NOMO-1 treated with dmso at 0.1 percent for 144 hours (cell line): Measurements from ENCODE around the gene CNTN5.

Experiments
- DNase-seq: peaks from one replicate; lab custom pipeline; 2025; ENCODE audit not compliant: unreplicated experiment; lab: John Stamatoyannopoulos, UW

CNTN5 gene

DNA sequence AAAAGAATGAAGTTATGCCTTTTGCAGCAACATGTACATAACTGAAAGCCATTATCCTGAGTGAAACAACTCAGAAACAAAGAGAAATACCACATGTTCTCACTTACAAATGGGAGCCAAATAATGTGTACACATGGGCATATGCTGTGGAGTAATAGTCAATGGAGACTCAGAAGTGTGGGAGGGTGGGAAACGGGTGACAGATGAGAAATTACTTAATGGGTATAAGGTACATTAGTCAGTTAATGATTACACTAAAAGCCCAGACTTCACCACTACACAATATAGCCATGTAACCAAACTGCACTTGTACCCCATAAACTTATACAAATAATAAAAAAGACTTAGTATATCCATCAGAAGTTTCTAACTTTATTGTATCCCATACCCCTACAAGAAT lies 992.3 kb downstream of the CNTN5 start:
- DNase-seq = no peak

DNA sequence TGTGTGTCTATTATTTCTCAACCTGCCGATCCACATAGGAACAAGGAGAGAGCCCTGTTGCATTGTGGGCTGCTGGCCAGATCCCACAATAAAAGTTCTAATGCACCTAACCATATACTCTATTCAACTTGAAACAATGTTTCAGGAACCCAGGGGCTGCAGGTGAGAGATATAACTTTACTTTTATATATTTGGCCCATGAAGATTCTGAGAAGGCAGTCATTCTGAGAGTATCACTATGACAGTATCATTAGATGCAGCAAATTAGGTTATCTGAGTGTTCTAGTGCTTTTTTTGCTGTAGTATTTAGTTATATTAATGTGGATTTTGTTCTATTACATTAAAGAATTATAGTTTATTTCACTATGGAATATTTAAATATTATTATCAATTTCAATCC lies 1011.2 kb downstream of the CNTN5 start:
- no peak for DNase-seq

DNA sequence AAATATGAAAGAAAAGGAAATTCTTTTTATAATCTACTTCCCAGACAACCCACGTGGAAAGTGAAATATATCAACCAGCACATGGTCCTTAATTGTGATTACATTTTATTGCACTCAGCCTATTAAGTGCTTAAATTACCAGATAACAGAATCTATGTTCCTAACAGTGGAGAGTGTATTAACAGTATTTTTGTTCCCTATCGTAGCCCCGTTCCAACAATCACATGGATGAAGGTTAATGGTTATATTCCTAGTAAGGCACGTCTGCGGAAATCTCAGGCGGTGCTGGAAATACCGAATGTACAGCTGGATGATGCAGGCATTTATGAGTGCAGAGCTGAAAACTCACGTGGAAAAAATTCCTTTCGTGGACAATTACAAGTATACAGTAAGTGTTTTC lies 1040.3 kb downstream of the CNTN5 start:
- no peak for DNase-seq

DNA sequence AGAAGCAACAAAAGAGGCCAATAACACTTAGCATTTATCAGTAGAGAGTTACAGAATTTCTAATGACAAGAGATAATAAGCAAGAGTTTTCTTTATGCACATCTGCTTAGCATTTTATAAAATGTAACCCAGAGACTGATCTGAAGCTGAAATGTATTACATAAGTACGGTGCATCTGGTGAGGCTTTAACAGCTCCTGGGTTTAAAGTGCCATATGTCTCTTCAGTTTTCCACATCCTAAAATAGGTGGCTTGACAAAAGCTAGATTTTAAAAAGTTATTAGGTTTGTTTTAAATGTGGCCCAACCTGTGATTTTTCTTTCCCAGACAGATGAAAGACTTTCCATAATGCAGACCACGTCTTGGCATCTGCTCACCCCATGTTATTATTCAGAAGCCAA lies 1045.7 kb downstream of the CNTN5 start:
- DNase-seq = no peak

DNA sequence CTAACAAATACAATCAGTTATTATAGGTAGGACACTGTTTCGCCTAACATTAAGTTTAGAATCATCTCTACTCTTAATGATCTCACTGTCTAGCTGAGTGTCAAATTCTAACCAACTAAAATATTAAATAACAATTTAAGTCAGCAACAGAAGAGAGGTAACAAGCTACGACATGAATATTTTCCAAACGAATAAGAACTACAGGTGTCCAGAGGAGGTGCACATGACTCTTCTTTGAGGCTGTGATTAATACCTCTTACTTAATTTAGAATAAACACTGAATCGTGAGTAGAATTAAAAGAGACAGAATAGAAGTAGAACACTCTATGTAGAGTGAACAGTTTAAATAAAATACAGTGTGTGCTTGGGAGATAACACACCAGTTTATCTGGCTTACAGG lies 1047.4 kb downstream of the CNTN5 start:
- no peak for DNase-seq

DNA sequence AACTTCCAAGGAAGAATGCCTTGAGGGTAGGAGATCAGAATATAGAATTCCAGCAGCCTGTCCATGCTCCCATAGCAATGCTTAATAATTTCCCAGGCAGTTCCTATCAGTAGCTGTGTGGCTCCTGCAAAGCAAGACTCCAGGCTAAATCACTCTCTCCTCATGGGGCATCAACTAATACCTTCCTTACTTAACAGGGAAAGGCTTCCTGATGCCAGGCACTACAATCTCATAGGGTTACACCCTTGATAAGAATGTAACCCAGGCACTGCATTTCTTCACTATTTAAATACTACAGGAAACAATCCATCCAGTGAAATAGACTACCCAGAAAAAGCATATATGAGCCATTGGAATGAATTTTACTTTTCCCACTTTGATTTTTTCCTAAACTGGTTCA lies 1051.4 kb downstream of the CNTN5 start:
- DNase-seq = no peak

DNA sequence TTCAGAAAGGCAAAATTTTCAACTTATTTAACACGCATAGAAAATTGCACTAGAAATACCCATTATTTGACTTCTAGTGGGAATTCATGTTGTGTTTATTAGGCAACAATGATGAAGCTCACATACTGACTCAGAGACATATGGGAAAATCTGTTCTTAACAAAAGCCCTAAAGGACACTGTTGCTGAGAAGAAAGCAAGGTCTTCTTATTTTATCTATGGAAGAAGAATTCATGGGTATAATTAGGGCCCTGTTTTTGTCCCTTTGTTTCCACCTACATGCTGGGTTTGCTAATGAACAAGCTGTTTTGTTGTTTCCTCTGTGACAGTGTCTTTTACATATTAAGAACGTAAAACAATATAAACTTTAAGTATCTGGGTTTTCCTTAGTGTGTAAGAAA lies 1059.6 kb downstream of the CNTN5 start:
- no peak for DNase-seq

DNA sequence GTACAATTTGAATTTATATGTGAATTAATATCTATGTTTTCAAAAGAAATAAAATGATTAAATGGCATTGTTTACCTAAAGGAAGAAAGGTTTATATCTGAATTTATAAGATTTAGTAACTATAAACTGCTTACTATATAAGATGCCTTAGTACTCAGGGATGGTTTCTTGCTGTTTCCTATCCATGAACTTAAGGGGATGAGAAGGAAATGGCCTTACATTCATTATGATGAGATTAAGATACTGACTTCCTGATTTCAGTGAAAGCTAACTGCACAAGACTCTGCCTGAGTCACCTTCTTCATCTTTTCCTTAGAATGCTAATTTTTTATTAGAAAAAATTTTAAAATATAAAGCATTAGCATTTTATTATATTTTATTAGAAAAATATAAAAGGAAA lies 1060.1 kb downstream of the CNTN5 start:
- no peak for DNase-seq

DNA sequence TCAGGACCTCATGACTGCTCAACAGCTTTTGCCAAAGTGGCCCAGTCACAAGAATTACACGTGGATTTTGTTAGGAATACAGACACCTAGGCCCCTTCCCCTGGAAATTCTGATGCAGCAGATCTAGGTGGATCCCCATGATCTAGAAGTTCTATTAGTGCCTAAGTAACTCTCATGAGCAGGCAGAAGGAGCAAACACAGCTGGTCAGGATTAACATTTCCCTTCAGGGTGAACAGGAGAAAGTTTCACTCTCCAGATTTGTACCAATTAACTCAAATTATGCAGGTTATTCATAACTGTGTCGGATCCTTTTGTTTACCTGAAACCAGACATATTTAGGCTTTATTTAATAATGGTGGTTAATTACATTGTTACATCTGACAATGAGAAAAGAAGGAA lies 1072.9 kb downstream of the CNTN5 start:
- DNase-seq = no peak

DNA sequence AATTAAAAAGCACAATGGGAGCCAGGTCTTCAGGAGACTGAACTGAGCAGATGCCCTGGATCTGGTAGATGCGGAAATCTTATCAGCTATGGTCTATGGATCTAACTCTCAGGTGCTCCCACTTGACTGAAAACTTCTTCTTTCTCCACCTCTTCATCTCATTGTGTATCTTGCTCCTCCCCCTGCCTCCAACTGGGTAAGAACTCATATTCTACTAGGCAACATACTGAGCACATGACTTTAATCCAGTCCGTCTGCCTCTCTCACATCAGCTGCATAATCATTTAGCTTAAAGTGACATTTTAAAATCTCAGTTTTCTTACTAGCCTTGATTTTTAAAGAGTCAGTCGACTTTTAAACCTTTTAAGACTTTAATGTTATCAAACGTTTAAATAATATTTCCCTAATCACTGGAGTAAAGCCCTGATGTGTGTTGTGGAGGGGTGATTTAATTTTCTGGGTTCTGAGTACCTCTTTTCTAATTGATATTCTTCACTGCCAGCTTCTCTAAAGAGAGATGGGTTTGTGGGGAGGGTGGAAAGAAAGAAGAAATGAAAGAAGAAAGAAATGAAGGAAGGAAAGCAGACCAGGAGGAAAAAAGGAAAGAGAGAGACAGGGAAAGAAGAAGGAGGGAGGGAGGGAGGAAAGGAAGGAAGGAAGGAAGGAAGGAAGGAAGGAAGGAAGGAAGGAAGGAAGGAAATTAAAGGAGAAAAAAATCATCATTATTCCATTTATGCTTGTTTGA lies 1073.5 kb downstream of the CNTN5 start:
- no peak for DNase-seq

DNA sequence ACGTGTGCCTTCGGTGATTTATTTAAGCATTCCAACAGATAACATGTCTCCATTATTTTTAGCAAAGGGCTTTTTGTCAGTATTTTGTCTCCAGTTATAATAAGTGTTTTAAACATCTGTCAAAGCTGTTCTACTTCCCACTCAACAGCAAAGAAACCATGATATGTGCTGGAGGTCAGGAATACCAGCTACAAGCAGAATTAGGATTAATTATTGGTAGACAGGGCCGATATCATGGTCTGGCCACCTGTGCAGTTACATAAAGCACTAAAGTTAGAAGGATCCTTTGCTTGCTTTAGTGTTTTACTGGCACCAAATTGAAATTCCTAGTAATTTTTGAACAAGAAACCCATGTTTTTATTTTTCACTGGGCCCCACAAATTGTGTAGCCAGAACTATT lies 1075.1 kb downstream of the CNTN5 start:
- DNase-seq = no peak

DNA sequence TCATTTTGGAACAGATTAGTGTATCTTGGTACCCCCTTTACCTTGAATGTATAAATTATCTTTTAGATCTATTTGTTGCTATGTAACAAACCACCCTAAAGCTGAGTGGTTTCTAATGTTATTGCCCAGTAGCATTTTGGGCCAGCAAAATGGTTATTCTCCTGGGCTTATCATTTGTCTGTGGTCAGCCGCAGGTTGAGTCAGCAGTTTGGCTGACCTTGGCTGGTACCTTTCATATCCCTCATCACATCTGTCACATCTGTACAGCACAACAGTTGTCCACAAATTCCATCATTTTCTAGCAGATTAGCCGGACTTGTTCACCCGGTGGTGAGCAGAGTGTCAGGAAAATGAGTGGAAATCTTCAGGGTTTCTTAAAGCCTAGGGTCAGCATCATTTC lies 1077.8 kb downstream of the CNTN5 start:
- no peak for DNase-seq

DNA sequence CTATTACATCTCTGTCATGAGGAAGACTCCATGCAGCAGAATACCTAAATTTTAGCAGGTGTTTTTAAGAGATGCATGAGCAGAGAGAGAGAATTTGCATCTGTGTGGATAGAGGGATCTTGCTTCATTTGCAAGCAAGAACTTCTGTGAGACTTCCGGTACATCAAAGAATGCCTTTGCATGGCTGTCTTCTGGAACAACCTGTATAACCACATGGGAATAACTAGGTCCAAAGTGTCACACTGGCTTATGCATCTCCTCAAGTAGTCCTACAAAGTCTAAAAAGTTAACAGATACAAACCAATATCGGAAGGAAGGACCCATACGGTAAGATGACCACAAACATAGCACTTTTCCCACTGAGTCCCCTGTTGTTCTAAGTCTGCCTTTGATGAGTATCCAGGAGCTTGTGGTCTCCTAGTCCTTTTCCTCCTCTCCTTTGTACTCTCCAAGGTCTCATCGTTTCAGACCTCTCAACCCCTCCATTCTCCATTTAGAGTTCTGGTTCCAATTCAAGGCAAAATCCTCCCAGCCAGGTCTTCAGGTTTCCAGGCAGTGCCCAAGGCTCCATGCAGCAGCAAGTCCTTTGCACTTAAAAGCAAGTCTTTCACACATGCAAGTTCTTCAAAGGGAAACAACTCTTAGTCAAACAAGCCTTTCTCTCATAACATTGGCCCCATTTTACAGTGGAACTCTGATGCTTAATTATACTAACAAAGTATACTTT lies 1084.7 kb downstream of the CNTN5 start:
- DNase-seq = no peak

DNA sequence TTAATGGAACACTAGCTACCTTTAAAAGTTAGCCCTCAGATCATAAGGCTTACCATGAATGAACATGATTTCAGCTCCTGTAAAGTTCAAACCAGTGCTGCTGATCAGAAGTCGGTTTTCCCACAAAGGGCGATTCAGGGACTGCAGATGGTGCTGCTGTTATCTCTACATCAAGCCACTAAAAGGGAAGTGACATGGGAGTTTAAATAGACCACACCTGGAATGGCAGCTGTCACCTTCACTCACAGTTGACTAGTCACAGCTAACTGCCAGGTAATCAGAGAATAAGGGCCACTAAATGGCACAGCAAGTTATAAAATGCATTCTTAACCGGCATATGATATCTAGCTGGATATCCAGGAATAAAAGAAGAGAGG lies 1085.2 kb downstream of the CNTN5 start:
- DNase-seq = no peak

DNA sequence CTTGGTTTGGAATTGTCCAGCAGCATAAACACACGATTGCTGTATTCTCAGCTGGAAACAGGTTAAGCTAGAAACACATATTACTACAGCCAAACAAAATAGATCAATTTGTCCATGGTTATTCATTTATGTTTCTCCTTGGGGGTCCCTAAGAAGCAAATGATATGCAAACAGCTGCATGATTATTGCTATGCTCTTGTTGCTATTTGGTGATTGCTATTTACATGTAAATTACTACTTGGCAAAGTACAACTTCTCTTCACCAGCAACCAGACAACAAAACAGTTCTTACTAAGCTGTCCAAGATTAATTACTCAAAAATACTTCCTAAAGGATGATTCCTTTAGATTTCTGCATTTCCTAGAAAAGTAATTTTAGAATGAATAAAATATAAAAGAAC lies 1098.4 kb downstream of the CNTN5 start:
- DNase-seq = no peak

DNA sequence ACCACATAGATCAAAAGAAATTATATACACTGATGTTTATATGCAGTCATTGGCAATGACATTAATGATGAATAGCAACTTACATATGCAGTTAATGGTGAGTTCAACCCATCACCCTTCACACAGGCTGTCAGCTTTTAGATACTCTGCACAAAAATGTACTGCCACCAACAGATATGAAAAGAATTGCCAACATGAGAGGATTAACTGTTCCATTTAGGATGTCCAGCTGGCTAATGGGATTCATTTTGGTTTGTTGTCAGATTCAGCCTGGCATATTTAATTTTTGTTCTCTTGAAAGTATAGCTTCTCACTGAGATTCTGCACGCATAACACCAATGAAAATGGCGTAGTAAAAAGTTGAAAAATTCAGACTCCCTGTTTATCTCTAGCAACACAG lies 1112.4 kb downstream of the CNTN5 start:
- DNase-seq = no peak

DNA sequence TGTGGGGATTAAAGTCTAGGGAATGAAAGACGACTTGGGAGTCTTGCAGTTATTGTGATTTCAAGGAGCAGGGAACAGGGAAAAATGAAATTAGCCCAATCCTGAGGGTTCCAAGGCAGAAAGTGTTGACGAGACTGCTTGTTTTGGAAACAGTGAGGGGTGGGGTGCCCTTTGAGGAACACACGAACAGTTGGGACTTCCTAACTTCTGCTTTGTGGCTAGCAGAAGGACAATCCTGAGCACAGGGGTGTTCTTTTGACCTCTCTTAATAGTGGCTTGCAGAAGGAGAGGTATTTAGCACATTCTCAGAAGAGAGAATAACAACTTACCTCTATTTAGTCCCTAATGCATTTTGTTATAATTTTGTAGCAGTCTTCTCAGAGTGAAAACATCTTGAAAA lies 1120.5 kb downstream of the CNTN5 start:
- no peak for DNase-seq

DNA sequence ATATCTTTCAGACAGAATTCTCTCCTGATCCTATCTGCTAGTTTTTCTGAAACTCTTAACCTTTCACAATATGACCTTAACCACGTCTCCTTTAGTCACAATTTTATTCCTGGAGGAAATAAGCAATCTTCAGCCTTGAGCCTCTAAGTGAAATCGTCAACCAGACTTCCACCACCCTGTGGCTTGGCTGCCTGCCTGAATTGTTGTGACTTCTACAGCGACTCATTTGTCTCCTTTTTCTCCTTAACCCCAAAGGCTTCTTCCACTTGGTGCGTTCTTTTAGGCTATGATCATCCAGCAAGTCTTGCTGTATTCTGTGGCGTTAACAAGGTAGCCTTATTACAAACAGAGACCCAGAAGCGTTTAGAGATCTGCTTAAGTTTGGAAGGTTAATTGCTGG lies 1131.2 kb downstream of the CNTN5 start:
- DNase-seq = no peak

DNA sequence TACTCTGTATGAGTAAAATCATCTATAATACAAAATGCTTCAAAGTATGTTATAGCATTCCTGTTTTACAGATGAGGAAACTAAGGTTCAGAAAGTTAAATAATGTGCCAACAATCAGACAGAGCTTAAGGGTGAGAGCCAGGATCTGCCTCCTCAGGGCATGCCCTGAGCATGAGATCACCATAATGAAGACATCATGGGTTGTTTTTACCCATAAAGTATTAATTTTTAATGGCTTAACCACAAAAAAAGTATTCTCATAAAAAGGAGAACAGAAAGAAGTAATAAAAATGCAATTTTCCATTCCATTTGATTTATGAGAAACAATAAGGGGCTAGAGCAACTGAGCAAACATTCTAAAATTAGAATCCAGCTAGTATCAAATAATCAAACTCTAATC lies 1132.0 kb downstream of the CNTN5 start:
- DNase-seq = no peak

DNA sequence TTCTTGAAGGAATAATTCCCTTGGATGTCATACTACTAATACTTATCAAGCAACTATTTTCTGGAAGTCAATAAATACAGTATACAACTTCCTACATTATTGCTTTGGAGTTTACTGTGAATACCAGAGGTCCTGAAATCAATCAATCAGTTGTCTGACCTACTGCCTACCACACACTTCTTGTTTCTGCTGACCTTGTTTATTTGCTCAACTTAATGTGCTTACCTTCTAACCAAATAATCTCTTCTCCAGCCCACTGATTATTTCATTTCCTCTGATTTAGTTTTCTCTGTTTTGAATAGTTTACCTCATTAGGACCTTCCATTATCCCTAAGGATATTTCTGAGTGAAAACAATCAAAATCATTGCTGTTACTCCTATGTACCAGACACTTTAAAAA lies 1142.7 kb downstream of the CNTN5 start:
- no peak for DNase-seq

DNA sequence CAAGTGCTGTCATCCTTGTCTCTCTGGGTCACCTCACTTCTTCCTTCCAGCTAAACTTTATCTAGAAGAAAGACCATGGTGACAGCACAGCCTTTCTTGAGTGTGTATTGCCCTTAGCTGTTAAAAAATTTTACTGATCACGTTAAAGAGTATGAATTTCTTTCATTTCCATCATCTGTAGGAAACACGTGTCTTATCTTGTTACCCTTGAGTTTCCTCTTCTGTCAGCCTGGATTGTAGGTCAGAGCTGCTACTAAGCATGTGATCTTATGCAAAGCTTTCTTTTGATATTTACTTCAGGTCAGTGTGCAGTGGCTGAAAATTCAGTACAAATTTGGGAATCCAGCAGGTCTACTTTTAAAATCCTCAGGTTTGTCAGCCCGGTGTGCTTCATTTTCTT lies 1154.1 kb downstream of the CNTN5 start:
- DNase-seq = no peak

DNA sequence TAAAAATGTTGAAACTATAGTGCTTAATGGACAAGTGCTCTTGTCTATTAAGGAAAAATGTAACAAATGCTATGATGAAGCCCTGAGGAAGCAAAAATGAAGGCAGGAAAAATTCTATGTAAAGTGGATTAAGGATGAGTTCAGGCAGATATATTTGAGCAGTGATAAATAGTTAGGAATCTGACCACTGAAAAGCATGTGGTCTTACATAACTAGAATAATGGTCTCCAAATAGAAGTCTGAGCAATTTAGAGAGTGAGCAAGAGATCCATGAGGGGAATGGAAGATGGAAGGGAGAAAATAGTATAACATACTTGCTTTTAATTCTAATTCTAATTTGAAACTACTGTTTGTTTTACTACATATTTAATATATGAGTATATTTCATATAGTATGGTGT lies 1155.7 kb downstream of the CNTN5 start:
- DNase-seq = no peak

DNA sequence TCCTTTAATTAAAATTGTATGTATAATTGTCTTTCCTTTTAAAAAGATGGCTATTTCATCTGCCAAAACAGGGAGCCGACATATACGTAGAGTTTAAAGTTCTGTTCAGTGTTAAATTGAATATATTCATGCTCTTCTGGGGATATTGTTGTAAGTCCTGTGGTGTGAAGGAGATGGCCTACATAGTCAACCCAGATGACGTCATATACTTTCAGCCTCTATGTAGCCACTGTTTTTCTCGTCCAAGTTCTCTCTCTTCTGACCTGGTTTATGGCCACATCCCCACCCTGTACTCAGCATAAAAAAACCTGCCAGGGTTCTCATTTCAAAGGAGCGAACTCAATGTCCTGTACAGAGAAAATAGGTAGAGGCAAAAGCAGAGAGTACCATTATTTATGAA lies 1156.9 kb downstream of the CNTN5 start:
- no peak for DNase-seq
